HL-60 (cell line): ENCODE measurements around the gene NGLY1.

Experiments used
- CTCF ChIP-seq: IDR thresholded peaks from one replicate; pipeline ENCODE4 v1.5.1; 2011; ENCODE audit warnings: low read length, control low read depth, inconsistent platforms; ENCODE audit not compliant: insufficient read depth
- POLR2AphosphoS5 ChIP-seq: IDR thresholded peaks from 2 replicates; pipeline ENCODE4 v1.6.1; 2012; ENCODE audit warnings: low read depth
- SPI1 ChIP-seq: IDR thresholded peaks from 2 replicates; pipeline ENCODE4 v1.6.1; 2012; ENCODE audit warnings: low read depth, mild to moderate bottlenecking, borderline replicate concordance
- TF ChIP-seq, protein P1 (sequence below): IDR thresholded peaks from 2 replicates; pipeline ENCODE4 v1.6.1; 2012; ENCODE audit warnings: low read depth; ENCODE audit not compliant: insufficient replicate concordance

DNA sequence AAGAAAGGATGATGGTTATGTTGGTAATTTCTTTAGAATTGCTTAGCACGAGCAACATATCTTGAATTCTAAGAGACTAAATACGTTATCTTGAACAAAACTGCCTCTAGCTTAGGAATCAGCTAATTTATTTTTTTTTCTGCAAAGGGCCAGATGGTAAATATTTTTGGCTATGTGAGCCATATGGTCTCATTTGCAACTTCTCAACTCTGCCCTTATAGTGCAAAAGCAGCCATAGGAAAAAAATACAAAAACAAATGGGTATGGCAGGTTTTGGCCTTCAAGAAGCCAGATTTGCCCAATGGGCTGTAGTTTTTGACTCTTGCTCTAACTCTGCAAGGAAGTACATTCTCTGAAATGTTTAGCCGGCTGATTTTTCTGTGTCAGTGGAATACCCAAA lies 18.5 kb upstream of the NGLY1 start:
- no peak for TF ChIP-seq CTCF
- no peak for TF ChIP-seq SPI1
- TF ChIP-seq, protein P1, sequence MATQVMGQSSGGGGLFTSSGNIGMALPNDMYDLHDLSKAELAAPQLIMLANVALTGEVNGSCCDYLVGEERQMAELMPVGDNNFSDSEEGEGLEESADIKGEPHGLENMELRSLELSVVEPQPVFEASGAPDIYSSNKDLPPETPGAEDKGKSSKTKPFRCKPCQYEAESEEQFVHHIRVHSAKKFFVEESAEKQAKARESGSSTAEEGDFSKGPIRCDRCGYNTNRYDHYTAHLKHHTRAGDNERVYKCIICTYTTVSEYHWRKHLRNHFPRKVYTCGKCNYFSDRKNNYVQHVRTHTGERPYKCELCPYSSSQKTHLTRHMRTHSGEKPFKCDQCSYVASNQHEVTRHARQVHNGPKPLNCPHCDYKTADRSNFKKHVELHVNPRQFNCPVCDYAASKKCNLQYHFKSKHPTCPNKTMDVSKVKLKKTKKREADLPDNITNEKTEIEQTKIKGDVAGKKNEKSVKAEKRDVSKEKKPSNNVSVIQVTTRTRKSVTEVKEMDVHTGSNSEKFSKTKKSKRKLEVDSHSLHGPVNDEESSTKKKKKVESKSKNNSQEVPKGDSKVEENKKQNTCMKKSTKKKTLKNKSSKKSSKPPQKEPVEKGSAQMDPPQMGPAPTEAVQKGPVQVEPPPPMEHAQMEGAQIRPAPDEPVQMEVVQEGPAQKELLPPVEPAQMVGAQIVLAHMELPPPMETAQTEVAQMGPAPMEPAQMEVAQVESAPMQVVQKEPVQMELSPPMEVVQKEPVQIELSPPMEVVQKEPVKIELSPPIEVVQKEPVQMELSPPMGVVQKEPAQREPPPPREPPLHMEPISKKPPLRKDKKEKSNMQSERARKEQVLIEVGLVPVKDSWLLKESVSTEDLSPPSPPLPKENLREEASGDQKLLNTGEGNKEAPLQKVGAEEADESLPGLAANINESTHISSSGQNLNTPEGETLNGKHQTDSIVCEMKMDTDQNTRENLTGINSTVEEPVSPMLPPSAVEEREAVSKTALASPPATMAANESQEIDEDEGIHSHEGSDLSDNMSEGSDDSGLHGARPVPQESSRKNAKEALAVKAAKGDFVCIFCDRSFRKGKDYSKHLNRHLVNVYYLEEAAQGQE = no peak
- no peak for TF ChIP-seq POLR2AphosphoS5
